Measurements from ENCODE around the gene ECHDC1.

- TF ChIP-seq CEBPB (IDR thresholded peaks at IDR 0.05; ENCODE audit: low read depth, low read length) (no peak), SIN3A (conservative IDR thresholded peaks at IDR 0.05 in 1 of 2, IDR thresholded peaks at IDR 0.05 in 1 of 2; ENCODE audit: low read depth in 1 of 2, low read length in 2 of 2) (no peak), JUN (IDR thresholded peaks at IDR 0.05; ENCODE audit: low read depth, low read length) (no peak), USF2 (IDR thresholded peaks at IDR 0.05; ENCODE audit: low read length) (no peak), EZH2 (IDR thresholded peaks at IDR 0.05; ENCODE audit: low read depth, low read length, severe bottlenecking) (no peak)
Measured at GRCh38 chr6:127276331-127276730, 67.1 kb downstream of the ECHDC1 start.
